HG03196 (cell line): Measurements from ENCODE around the gene CASK.
A peak's percentile ranks its signal among the peaks of the same experiment; 100 is the strongest.
"Not testable (repeated sequence)": the region's sequence is repeated elsewhere in the genome, so short reads cannot be mapped to it uniquely, and the experiment has no call there.

ENCODE experiments used
- ATAC-seq: cut with Tn5 transposase; IDR thresholded peaks from one replicate; pipeline ENCODE4 v1.9.1; 2021; ENCODE audit not compliant: unreplicated experiment

The CASK gene

DNA sequence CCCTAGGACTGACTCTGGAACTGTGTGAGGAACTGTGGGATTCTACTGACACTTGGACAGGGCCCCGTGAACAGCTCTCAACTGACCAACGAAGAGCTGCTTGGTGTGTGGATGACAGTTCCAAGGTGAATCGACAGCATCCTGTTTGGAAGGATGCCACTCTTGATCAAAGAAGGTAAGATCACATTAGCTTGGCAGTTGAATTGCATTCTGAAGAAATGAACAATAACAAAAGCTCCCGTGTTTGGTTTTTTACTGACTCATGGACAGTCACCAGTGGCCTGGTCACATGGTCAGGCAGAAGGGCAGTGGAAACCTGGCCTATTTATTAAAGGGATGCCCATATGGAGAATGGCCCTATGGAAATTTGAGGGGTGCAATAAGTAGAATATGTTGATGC lies 267.7 kb downstream of the CASK start:
- no peak for ATAC-seq

GRCh38 chrX:41655101-41655500 lies 268.3 kb downstream of the CASK start:
- no peak for ATAC-seq

GRCh38 chrX:41653125-41653524 lies 270.2 kb downstream of the CASK start:
- no peak for ATAC-seq

- not testable (repeated sequence) for ATAC-seq
Measured at GRCh38 chrX:41646201-41646600, 277.2 kb downstream of the CASK start.

DNA sequence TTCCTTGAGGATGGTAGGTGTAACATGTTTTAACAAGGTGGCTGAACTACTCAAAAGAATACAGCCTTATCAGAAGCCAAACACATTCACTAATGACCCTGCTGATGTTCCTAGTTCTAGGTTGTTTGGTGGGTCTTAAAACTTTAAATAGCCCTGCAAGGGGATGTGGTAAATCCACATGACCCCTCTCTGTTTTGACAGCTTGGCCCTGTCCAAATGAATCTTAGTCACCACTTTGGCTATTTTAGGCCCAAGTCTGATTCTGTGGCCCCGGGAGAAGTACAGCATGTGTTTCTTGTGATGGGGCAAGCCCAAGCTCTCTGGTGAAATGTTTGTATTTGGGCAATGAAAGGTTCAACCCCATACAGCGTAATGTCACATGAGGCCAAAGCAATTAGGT lies 289.1 kb downstream of the CASK start:
- no peak for ATAC-seq

DNA sequence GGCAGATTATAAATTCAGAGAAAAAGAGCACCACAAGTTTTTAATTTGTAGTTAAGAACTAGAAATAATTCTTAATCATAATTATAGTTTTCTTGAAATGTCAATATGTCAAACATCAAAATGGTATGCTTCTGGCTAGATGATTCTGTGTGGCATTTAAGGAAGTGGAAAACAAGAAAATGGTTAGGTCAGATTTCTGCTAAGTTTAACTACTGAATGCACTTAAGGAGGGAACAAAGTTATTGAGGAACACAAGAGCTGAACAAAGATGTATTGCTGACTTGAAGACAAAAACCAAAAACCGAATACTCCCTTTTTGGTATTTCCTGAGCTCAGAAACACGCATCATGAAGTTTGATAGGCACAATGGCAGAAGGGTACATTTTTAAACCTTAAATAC lies 293.3 kb downstream of the CASK start:
- ATAC-seq: no peak

GRCh38 chrX:41629539-41629938 lies 293.8 kb downstream of the CASK start:
- ATAC-seq: no peak

DNA sequence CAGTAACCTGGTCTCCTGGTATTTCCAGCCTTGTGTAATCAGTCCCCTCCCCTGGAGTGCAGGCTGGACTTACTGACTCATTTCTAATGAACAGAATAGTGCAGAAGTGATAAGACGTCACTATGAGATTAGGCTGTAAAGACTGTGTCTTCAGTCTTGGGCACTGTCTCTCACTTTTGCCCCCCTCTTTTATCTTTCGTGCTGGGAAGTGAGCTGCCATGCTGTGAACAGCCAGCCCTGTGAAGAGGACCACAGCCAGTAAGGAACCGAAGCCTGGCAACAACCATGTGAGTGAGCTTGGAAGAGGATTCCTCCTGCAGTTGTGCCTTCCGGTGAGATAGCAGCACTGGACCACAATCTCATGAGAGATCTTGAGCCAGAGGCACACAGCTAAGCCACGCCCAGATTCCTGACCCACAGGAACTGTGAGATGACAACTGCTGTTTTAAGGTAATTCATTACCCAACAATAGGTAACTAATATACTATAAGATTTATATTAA lies 302.1 kb downstream of the CASK start:
- ATAC-seq: no peak

- ATAC-seq: no peak
Measured at GRCh38 chrX:41619221-41619620, 304.1 kb downstream of the CASK start.

GRCh38 chrX:41616935-41617334 lies 306.4 kb downstream of the CASK start:
- no peak for ATAC-seq

GRCh38 chrX:41616255-41616654 lies 307.1 kb downstream of the CASK start:
- no peak for ATAC-seq

GRCh38 chrX:41608244-41608643 lies 315.1 kb downstream of the CASK start:
- ATAC-seq: no peak

DNA sequence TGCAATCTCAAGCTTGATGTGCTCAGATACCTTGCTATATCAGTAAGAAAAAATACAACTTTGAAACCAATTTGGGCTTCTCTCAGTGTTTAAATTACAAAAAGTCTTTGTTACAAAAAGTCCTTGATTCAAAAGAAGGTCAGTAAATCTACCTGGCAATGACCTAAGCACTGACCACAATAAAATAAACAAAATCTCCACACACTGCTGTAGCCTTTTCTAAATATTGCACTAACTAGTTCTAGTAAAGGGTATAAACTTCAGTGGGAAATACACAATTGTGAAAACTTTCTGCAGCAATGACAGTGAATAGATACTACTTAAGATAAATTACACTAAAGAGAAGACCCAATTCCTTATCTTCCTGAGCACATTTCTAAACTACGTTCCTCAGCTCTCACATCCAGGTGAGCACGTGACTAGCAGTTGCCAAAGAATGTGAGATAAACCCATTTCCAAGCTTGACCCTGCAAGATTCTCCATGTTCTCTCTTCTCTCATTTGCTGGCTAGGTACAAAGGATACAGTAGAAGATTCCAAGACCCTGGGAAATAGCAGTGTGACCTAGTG lies 316.0 kb downstream of the CASK start:
- ATAC-seq: no peak

DNA sequence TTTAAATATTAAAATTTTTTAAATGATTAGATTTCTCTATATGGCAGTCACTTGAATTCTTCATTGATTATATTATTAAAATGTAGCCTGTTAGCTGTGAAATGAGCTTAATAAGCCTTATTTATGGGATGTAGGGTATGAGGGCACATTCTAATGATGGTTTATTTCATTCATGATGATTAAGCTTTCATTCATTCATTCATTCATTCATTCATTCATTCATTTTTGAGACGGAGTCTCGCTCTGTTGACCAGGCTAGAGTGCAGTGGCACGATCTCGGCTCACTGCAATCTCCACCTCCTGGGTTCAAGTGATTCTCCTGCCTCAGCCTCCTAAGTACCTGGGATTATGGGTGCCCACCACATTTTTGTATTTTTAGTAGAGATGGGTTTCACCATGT lies 317.3 kb downstream of the CASK start:
- ATAC-seq: not testable (repeated sequence)

- no peak for ATAC-seq
Measured at GRCh38 chrX:41604766-41605543, 318.4 kb downstream of the CASK start.

DNA sequence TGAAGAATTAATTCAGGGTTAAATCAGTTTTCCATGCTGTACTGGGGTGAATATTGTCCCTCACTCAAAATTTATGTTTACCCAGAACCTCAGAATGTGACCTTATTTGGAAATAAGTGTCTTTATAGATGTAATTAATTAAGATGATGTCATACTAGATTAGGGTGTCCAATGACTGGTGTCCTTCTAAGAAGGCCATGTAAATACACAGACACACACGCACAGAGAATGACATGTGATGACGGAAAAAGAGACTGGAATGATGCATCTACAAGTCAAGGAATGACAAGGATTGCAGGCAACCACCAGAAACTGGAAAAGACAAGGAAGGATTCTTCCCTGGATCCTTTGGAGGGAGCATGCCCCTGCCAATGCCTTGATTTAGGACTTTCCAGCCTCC lies 319.2 kb downstream of the CASK start:
- no peak for ATAC-seq

DNA sequence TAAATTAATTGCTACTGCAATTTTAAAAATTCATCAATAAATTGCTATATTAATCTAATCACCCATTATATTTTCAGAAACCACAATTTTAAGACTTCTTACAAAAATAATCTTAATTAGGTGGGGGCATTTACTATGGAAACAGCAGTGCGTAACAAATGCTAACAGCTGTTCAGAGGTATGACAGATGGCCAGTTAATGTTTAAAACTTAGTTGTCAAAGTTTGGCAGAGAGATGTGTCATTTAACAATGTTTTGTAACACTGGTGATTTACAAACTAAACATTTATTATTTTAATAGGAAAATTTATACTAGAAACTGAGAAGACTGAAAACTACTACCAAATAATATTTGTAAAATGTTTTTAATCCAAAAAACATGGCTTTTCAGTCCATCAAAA lies 319.8 kb downstream of the CASK start:
- ATAC-seq: no peak

- no peak for ATAC-seq
Measured at GRCh38 chrX:41602816-41603345, 320.5 kb downstream of the CASK start.

DNA sequence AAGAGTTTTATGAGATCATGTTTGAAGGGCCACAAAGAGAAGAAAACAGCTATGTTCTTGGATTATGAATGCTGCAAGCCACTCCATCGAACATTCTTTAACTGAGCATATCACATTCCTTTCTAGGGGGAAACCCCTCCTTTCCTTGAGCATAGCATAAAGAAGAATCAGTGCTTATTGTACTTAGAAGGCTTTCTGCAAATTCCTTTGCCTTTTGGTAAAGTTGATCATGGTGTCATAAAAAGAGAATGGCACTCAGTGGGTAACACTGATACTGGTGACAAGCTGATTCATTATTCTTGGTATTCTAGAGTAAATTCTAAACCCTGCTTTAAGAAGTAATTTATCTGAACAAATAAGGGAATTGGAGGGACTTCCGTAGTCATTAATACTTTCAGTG lies 323.1 kb downstream of the CASK start:
- no peak for ATAC-seq

GRCh38 chrX:41599507-41599906 lies 323.8 kb downstream of the CASK start:
- no peak for ATAC-seq

DNA sequence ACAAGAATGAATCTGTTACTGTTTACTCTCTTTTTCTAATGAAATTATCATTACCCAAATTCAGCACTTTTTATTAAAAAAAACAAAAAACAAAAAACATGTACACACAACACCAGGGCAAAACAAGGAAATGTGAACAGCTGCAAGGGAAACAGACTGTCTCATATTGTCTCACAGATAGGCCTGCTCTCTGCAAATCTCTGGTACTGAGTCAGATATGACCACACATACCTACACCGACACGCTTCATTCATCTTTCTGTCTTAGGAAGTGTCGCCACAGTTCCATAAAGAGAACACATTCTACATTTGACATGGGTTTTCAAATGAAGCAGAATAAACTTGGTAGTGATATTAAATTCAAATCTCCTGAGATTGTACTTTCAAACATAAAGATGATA lies 326.8 kb downstream of the CASK start:
- ATAC-seq: peak; percentile 90

GRCh38 chrX:41594634-41595033 lies 328.7 kb downstream of the CASK start:
- ATAC-seq: no peak
